HG03342 (cell line): ENCODE measurements around the gene ATPAF1.
"Not testable (repeated sequence)": the region's sequence is repeated elsewhere in the genome, so short reads cannot be mapped to it uniquely, and the experiment has no call there.

ENCODE experiments used
- ATAC-seq: cut with Tn5 transposase; IDR thresholded peaks from one replicate; pipeline ENCODE4 v1.9.1; 2021; ENCODE audit warnings: mild to moderate bottlenecking, moderate library complexity; ENCODE audit not compliant: unreplicated experiment

Gene ATPAF1

GRCh38 chr1:46681333-46682034 is 13.3 kb upstream of the ATPAF1 start:
- no peak for ATAC-seq

DNA sequence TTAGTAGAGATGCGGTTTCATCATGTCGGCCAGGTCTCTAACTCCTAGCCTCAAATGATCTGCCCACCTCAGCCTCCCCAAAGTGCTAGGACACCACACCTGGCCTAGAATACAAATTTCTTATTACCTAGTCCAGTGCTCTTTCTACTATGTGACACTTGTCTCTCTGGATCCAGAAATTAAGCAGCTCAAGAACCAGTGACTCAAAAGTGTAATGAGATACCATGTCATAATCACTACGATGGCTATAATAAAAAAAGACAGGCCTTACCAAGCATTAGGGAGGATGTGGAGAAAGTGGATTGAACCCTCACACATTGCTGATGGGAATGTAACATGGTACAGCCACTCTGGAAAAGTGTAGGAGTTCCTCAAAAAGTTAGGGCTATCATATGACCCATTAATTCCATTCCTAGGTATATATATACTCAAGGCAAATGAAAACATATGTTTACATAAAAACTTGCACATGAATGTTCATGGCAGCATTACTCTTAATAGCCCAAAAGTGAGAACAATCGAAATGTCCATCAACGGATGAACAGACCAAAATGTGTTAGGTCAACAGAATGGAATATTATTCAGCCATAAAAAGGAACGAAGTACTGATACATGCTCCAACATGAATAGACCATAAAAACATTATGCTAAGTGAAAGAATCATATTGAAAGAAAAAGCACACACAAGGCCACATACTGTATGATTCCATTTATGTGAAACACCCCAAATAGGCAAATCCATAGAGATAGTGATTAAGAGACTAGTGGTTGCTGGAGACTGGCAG is 11.8 kb upstream of the ATPAF1 start:
- ATAC-seq = no peak

DNA sequence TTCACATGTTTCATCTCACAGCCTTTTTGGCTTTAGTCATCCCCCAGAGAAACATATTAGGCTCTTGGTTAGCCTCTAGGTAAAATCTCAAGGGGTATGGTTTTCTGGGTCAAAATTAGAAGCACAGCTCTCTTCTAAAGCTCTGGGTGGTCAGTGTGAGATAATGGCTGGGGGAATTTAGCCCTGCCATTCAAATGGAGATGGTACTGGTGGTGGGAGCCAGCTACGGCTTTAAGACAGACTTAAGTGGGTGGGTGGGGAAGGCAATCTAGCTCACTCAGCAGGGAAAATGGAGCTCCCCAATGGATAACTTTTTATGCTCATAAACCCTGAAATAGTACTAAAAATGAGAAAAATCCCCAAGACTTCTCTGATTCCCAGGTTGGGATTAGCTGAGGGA is 9.2 kb upstream of the ATPAF1 start:
- no peak for ATAC-seq

GRCh38 chr1:46676531-46676930 is 8.4 kb upstream of the ATPAF1 start:
- no peak for ATAC-seq

DNA sequence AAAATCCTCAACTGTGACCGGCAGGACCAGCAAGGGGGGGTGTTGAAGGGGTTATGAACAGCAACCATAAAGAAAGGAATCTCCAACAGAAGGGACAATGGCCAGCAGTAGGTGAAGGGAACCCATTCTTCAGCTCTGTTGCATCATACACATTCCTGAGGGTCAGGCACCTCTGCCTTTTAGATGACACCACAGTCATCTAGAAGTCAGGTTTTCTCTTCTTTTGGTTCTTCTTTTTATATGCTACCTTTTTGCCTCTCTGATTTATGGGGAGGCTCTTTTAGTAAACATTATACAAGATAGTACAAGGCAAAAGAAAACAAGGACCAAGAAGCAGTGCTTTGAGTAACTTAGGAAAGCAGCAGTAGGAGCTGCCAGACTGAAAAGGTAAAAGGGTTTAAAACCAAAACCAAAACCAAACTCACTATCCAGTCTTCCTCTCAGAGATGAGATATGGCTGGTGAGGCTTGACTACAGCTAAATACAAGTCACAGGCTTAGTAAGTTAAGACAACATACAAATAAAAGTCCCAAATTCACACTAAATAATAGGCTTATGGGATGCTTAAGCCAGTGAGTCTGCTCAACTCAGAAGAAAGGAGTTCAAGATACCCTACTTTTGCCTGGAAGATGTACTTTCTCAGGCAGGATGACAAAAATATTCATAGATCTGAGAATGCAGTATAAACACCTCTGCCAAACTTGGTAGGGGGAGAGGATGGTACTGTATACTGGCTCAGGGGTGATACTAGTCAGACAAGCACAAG is 7.6 kb upstream of the ATPAF1 start:
- peak; percentile 69 for ATAC-seq

GRCh38 chr1:46673749-46674182 is 5.6 kb upstream of the ATPAF1 start:
- no peak for ATAC-seq

DNA sequence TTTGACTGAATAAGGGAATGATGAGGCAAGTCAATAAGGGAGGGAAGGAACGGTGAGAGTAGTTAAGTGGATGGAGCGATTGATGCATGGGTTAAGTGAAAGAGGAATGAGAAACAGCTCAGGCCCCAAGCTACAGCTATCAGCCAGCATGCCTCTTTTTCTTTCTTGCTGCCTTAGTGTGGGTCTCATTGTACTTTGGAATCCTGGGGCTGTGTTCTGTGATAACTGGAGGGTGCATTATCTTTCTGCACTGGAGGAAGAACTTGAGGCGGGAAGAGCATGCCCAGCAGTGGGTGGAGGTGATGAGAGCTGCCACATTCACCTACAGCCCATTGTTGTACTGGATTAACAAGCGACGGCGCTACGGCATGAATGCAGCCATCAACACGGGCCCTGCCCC is 4.5 kb upstream of the ATPAF1 start:
- no peak for ATAC-seq

- ATAC-seq = no peak
Observed at GRCh38 chr1:46671554-46671953, 3.4 kb upstream of the ATPAF1 start, which contains the start of gene TEX38. Gene TEX38, plus strand, starts transcription at chr1:46671854. Its CDS starts 81 bp downstream, at chr1:46671935.

DNA sequence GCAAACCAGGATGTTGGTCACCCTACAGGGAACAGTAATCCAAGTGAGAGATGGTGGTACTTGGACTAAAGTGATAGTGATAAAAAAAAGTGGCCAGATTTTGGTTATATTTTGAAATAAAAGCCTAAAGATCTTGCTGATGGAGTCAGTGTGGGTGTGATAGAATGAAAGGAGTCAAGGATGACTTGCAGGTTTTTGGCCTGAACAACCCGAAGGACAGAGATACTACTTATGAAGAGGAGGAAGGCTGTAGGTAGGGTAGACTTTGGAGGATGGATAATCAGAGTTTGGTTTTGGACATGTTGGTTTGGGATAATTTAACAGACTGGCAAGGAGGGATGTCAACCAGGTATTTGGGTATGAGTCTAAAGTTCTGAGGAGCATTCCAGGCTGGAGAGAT is 2.0 kb upstream of the ATPAF1 start:
- ATAC-seq = no peak

DNA sequence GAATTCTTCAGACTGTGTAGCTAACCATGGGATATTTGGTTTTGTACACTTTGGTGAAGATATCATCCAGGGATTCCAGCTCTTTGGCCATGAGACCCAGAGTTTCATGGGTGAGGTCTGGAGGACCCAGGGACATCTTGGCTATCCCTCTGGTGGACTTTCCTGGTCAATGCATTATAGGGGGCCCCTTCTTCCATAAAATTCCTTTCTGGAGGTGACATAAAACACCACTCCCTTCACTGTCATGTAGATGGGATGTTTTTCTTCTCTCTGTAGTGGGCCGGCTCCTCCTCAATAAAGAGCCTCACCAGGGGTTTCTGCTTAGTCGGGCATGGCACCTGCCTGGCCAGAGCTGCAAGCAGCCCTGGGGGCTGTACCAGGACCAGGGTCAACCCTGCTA is 2.2 kb downstream of the ATPAF1 start:
- ATAC-seq = no peak

GRCh38 chr1:46662919-46663318 is 5.2 kb downstream of the ATPAF1 start:
- ATAC-seq = not testable (repeated sequence)

DNA sequence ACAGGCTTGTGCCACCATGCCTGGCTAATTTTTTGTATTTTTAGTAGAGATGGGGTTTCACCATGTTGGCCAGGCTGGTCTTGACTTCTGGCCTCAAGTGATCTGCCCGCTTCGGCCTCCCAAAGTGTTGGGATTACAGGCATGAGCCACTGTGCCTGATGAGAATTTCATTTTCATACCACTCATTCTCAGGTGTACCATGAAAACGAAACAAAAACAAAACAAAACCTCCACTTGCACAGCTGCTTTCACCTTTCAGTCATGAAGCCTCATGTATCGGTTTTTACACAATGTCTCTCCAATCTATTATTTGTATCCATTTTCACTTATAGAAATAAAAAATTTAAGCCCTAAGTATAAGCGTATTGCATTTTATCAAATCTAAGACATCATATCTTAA is 8.0 kb downstream of the ATPAF1 start:
- ATAC-seq = peak; percentile 83

DNA sequence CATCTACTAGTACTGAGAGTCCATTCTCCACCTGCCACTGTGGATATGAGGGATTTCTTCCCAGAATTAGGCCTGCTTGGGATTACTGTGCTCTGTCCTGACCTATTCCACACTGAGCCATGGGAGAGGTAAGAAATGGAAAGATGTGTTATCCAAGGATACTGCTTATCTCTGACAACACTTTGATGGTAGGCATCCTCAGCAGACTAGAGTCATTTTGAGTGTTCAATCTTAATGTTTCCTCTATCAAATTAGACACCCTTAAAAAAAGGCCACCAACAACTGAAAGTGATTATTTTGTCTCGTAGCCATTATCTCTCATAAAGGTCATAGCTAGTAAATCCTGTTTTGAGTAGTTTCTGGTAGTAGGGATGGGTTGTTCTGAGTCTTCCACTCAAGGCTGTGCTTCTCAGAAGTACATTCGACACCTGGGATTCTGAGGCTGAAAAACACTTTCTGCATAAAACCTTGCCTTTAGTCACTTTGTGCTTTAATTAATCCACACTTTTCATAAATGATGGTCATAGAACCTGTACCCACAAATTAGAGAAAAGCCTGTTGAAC is 8.8 kb downstream of the ATPAF1 start:
- ATAC-seq = no peak

DNA sequence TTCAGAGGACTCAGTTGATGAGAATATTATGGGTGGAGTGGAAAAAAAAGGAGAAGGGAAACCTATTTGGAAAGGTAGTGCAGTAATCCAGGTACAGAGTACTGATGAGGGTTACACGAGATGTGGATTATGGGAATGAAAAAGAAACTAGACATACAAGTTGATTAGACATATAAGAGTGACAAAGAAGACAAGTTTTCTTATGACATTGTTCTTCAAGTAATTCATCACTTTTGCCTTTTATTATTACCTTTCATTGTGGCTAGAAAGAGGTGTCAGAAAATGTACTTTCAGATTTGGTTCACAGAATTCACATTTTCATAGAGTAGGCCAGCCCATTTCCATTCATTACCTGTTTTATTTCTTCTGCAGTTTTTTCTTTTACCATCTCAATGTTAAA is 10.4 kb downstream of the ATPAF1 start:
- ATAC-seq = no peak

DNA sequence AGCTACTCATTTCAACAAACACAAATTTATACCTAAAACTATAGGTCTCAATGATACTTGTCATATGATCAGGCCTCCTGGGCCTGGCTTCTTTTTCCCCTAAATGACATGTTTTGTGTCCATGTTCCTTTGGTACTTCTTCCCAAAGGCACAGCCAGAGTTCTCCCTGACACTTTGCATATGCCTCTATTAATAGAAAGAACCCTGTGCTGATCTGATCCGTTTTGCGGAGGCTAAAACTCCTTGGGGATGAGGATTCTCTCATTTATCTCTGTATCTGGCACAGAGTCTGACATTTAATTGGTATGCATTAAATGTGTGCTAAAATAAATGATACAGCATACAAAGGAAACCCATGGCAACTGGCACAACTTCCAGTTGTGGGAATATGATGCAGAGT is 11.5 kb downstream of the ATPAF1 start:
- no peak for ATAC-seq

DNA sequence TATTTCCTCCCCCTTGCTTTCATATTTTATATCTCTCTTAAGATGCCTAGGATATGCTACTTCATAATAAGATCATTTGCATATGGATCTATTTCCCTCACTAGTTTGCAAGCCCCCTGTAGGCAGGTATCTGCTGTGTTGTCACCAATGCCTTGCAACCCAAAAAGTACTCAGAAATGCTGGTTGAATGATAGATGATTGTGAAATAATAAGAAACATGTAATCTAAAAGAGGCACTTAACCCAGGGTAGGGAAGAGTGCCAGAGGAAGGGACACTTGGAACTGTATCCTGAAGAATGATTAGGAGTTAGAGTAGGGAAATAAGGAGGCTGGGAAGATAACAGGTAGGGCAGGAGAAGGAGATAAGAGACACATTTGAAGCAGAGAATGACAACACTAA is 12.3 kb downstream of the ATPAF1 start:
- no peak for ATAC-seq

GRCh38 chr1:46654698-46655097 is 13.5 kb downstream of the ATPAF1 start:
- not testable (repeated sequence) for ATAC-seq

DNA sequence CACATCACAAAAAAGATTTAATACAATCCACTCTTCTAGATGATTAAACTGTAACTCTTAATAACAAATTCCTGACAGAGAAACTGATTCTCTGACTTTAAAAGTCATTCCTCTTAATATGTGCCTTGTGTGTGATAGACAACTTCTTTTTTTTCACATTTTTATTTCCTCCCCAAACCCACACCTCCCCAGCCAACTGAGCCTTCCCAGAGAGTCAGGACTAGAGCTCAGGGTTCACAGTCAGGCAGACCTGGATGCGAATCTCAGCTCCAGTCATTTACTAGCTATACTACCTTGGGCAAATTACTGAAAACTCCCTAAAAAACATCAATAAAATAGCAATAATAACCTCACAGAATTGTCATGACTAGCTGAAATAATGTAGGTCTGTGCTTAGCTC is 14.2 kb downstream of the ATPAF1 start:
- ATAC-seq = no peak

DNA sequence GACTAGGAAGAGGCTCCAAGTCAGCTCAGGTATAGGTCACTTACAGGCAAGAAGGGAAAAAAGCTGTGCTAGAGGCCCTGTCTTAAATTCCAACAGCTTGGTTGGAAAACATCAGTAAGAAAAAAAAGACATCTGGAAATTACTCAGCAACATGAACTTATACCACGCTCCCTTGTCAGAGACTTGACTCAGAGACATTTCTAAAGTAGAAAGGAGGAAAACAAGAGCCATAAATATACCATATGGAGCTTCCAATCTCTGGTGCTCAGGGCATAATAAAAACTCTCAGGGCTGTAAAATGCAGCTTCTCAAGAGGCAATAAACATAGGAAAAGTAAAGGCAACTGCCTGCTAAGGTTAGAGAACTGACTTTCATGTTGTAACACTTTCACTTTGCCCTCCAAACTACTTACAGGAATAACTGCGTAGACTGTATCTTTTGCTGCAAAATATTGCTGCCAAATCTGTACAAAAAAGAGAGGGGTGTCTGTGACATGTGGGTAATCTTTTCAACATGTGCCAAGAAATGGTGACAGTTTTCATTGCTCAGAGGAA is 14.7 kb downstream of the ATPAF1 start:
- ATAC-seq = no peak

DNA sequence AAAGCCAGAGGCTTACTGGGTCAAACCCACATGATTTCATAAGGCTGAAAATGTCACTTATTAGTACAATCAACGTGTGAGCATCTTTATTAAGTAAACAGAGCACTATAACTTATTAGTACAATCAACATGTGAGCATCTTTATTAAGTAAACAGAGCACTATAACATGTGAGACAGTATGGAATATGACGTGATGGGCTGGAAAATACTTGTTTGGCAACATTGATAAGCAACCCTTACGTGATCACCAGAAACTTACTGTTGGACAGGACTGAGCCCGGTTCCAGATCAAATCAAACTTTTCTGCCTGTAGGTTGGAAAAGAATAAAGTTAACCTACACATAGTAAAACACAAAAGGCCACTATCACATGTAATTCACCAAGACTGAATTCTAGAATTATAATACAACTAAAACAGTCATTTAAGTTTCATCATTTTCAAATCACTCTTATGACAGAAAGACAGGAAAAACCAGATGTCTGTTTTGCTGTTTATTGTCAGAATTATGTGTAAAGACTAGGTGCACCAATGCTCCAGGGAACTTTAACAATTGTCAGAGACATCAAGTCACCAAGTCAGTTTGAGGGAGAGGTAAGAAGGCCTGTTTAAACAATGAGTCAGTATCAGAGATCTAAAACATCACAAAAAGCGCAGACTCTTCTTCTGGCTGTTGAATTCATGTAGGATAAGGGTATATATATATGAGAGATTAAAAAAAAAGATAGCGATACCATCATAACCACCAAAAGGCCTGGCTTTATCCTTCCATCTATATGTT is 15.7 kb downstream of the ATPAF1 start:
- ATAC-seq = no peak
